AG04450 (cell line): ENCODE data around the gene BRIP1. TPM values are rescaled to one million over a fixed set of nuclear protein-coding genes. Genes with fewer than 3 reads are reported as not detected.

Experiments
- CTCF ChIA-PET: fragments of 300-600, 350-600 bp; formaldehyde crosslinking; extraction: SDS; loops from one replicate; lab custom pipeline; 2022; ENCODE audit warnings: antibody characterized with exemption, inconsistent platforms; lab: Charles Lee
- POLR2A ChIA-PET: fragments of 350-600 bp; formaldehyde crosslinking; extraction: SDS; loops from one replicate; lab custom pipeline; 2021; ENCODE audit warnings: antibody characterized with exemption, inconsistent platforms; lab: Yijun Ruan, JAX
- DNase-seq: peaks from one replicate; pipeline ENCODE4 v3.0.0-alpha.2; 2011; ENCODE audit warnings: low read depth, low spot score
- H3K27ac ChIP-seq: one replicate; pipeline ENCODE4 v1.5.1; 2012; ENCODE audit warnings: low read depth, low read length, control low read depth
- H3K27me3 ChIP-seq: one replicate; pipeline ENCODE4 v1.6.0; 2012; ENCODE audit warnings: low read length; ENCODE audit not compliant: control insufficient read depth, insufficient read depth
- H3K4me3 ChIP-seq: 2 replicates; pipeline ENCODE4 v1.5.1; 2011; ENCODE audit warnings: mild to moderate bottlenecking, low read depth, low read length, control low read depth
- H3K9me3 ChIP-seq: 2 replicates; pipeline ENCODE4 v1.5.1; 2012; ENCODE audit warnings: low read length; ENCODE audit not compliant: control insufficient read depth, insufficient read depth
- CTCF ChIP-seq: IDR thresholded peaks from 2 replicates; pipeline ENCODE4 v1.5.1; 2011; ENCODE audit warnings: low read depth, low read length, control low read depth, inconsistent platforms
- polyA plus RNA-seq: library from polyadenylated mRNA; depleted of rRNA; stranded (reverse); fragments of >200 nt; gene quantifications from 2 replicates; pipeline ENCODE4 v1.2.3, GENCODE V29; 2011

Gene BRIP1
- polyA plus RNA-seq, 1 experiment, result 5.0 TPM

- POLR2A ChIA-PET, result no interaction called here
- no peak for TF ChIP-seq CTCF
- Histone ChIP-seq H3K9me3 (peaks cover 7% of the 10 kb centered on the region), H3K27me3 (no peaks in the 10 kb centered on the region), H3K4me3 (no peak overlapping the region), H3K27ac (peak overlapping the region; percentile 22)
- DNase-seq, result no peak
- CTCF ChIA-PET, result interaction anchor here (3.3 to 5.9 kb wide), 2 partner anchors 11 to 190 kb away, joined by 25 to 32 read pairs; no protein-coding TSS in a partner anchor
Observed at GRCh38 chr17:61647047-61647446, 216.3 kb downstream of the BRIP1 start.

- ChIA-PET POLR2A (no interaction called here), CTCF (interaction anchor here (3.3 to 5.9 kb wide), 2 partner anchors 11 to 190 kb away, joined by 25 to 32 read pairs; no protein-coding TSS in a partner anchor)
- TF ChIP-seq CTCF, result no peak
- Histone ChIP-seq H3K27ac (no peak overlapping the region), H3K4me3 (no peak overlapping the region), H3K27me3 (no peaks in the 10 kb centered on the region), H3K9me3 (peaks cover 7% of the 10 kb centered on the region)
- DNase-seq, result no peak
Observed at GRCh38 chr17:61646482-61646881, 216.8 kb downstream of the BRIP1 start.

GRCh38 chr17:61645920-61646319, 217.4 kb downstream of the BRIP1 start:
- peaks cover 7% of the 10 kb centered on the region for H3K9me3 ChIP-seq
- H3K27me3 ChIP-seq, result no peaks in the 10 kb centered on the region
- ChIA-PET POLR2A (no interaction called here), CTCF (interaction anchor here (3.3 to 5.9 kb wide), 2 partner anchors 10 to 191 kb away, joined by 25 to 32 read pairs; no protein-coding TSS in a partner anchor)
- H3K4me3 ChIP-seq, result no peak overlapping the region
- no peak for DNase-seq
- H3K27ac ChIP-seq, result no peak overlapping the region
- no peak for TF ChIP-seq CTCF

- Histone ChIP-seq H3K27ac (no peak overlapping the region), H3K4me3 (no peak overlapping the region), H3K27me3 (no peaks in the 10 kb centered on the region), H3K9me3 (peaks cover 7% of the 10 kb centered on the region)
- CTCF ChIA-PET, result interaction anchor here (0.7 to 5.9 kb wide), 3 partner anchors 9 to 516 kb away, joined by 6 to 32 read pairs (median 25); no protein-coding TSS in a partner anchor
- no peak for DNase-seq
- TF ChIP-seq CTCF, result no peak
- POLR2A ChIA-PET, result no interaction called here
Observed at GRCh38 chr17:61644800-61645774, 218.2 kb downstream of the BRIP1 start.

GRCh38 chr17:61642768-61643167, 220.6 kb downstream of the BRIP1 start:
- Histone ChIP-seq H3K27ac (no peak overlapping the region), H3K9me3 (peaks cover 4% of the 10 kb centered on the region), H3K27me3 (no peaks in the 10 kb centered on the region), H3K4me3 (no peak overlapping the region)
- no peak for TF ChIP-seq CTCF
- DNase-seq, result no peak
- POLR2A ChIA-PET, result no interaction called here
- CTCF ChIA-PET, result interaction anchor here (5.9 kb wide), 1 partner anchor 194 kb away, joined by 32 read pairs; no protein-coding TSS in a partner anchor
